Inferior parietal cortex (tissue), 1 donor: ENCODE measurements around the gene ALG5.

Experiments used
- DNase-seq: peaks from one replicate; pipeline ENCODE4 v3.0.0-alpha.2; 2016; ENCODE audit errors: extremely low spot score

ALG5 gene

GRCh38 chr13:36979361-36980050 is 19.6 kb downstream of the ALG5 start:
- no peak for DNase-seq

GRCh38 chr13:36975172-36975571 is 24.0 kb downstream of the ALG5 start:
- no peak for DNase-seq

GRCh38 chr13:36973621-36974295 is 25.4 kb downstream of the ALG5 start:
- DNase-seq, result no peak

GRCh38 chr13:36973009-36973408 is 26.1 kb downstream of the ALG5 start:
- DNase-seq, result no peak

GRCh38 chr13:36966404-36966803 is 32.7 kb downstream of the ALG5 start:
- DNase-seq, result no peak

- no peak for DNase-seq
Observed at GRCh38 chr13:36965767-36966166, 33.4 kb downstream of the ALG5 start.

GRCh38 chr13:36959456-36960116 is 39.6 kb downstream of the ALG5 start:
- DNase-seq, result no peak

- DNase-seq, result no peak
Observed at GRCh38 chr13:36954542-36954941, 44.6 kb downstream of the ALG5 start.

GRCh38 chr13:36950920-36951319 is 48.2 kb downstream of the ALG5 start:
- DNase-seq, result no peak

GRCh38 chr13:36950330-36950729 is 48.8 kb downstream of the ALG5 start:
- DNase-seq, result no peak

GRCh38 chr13:36945078-36945477 is 54.1 kb downstream of the ALG5 start:
- no peak for DNase-seq

GRCh38 chr13:36925603-36926002 is 73.5 kb downstream of the ALG5 start:
- DNase-seq, result no peak

GRCh38 chr13:36924001-36924400 is 75.1 kb downstream of the ALG5 start:
- no peak for DNase-seq

- DNase-seq, result no peak
Observed at GRCh38 chr13:36921631-36922301, 77.4 kb downstream of the ALG5 start.

GRCh38 chr13:36920616-36921185 is 78.4 kb downstream of the ALG5 start:
- DNase-seq, result no peak

- peak; percentile 29 for DNase-seq
Observed at GRCh38 chr13:36919833-36920615, 79.1 kb downstream of the ALG5 start, which contains the start of gene SMAD9. TSS of gene SMAD9 (minus strand) at chr13:36920238. CDS start at chr13:36879689, 40,549 bp downstream.

- no peak for DNase-seq
Observed at GRCh38 chr13:36919171-36919832, 79.8 kb downstream of the ALG5 start.

- DNase-seq, result peak; percentile 44
Observed at GRCh38 chr13:36918246-36919131, 80.7 kb downstream of the ALG5 start.

- DNase-seq, result no peak
Observed at GRCh38 chr13:36917311-36917710, 81.8 kb downstream of the ALG5 start.
